HCT116 (cell line): Measurements from ENCODE around the gene ALPP. TPM values are rescaled to one million over a fixed set of nuclear protein-coding genes. Genes with fewer than 3 reads are reported as not detected.

Experiments used
- ATAC-seq: fragments of 200-7000 bp; cut with Tn5 transposase; 2 replicates; pipeline ENCODE4 v1.9.1; 2020; ENCODE audit warnings: mild to moderate bottlenecking, moderate library complexity
- BruUV-seq: library from RNA; stranded (reverse); fragments of 400-500 nt; replicated peaks from 2 replicates; lab custom pipeline; 2021; lab: Mats Ljungman, UMichigan
- CTCF ChIA-PET: fragments of 300-600 bp; sonication (Branson Sonifier 250); formaldehyde crosslinking; loops from one replicate; lab custom pipeline; 2021; ENCODE audit warnings: antibody characterized with exemption; lab: Charles Lee
- POLR2A ChIA-PET: fragments of 300-600, 350-600 bp; sonication (Branson Sonifier 250); formaldehyde crosslinking; loops from one replicate; lab custom pipeline; 2021; ENCODE audit warnings: antibody characterized with exemption; lab: Charles Lee
- RAD21 ChIA-PET, 2 experiments: fragments of 300-600 bp; sonication (Branson Sonifier 250); formaldehyde crosslinking; loops; one replicate each; lab custom pipeline; 2023; ENCODE audit warnings: low total read pairs in 2 of 2; ENCODE audit not compliant: uncharacterized antibody in 2 of 2, unreplicated experiment in 2 of 2, low non-redundant PET in 1 of 2; lab: Charles Lee
- DNase-seq: peaks from one replicate; pipeline ENCODE4 v3.0.0-alpha.2; 2010; ENCODE audit warnings: low read depth, low spot score
- H2AFZ ChIP-seq: fragments of 200-600 bp; shearing (Covaris generic), sonication (generic); 2 replicates; pipeline ENCODE4 v1.6.1; 2017; ENCODE audit warnings: low read depth, mixed run types, mixed read lengths, antibody characterized with exemption, low read length; ENCODE audit not compliant: poor library complexity, severe bottlenecking
- H3K27ac ChIP-seq: 2 replicates; pipeline ENCODE4 v1.5.1; 2012; ENCODE audit warnings: low read depth, low read length
- H3K27me3 ChIP-seq: fragments of 200-600 bp; sonication (generic); 2 replicates; pipeline ENCODE4 v1.6.1; 2016; ENCODE audit warnings: mixed run types, low read length, mixed read lengths; ENCODE audit not compliant: insufficient read depth
- H3K36me3 ChIP-seq, 2 experiments: fragments of 200-500 bp in 1 of 2; fragments of 200-600 bp in 1 of 2; sonication (Bioruptor generic) in 1 of 2; sonication (generic) in 1 of 2; 2 replicates each; pipeline versions ENCODE4 v1.5.1 to v1.6.1; 2014 to 2016; ENCODE audit warnings: low read length in 2 of 2, inconsistent platforms in 1 of 2, mixed read lengths in 1 of 2, mixed run types in 1 of 2; ENCODE audit not compliant: insufficient read depth in 2 of 2, control insufficient read depth in 1 of 2
- H3K4me1 ChIP-seq, 2 experiments: fragments of 200-600 bp in 1 of 2; sonication (generic) in 1 of 2; 2 replicates each; pipeline versions ENCODE4 v1.5.1 to v1.6.1; 2012 to 2017; ENCODE audit warnings: low read length in 2 of 2, inconsistent platforms in 1 of 2, mild to moderate bottlenecking in 1 of 2, mixed read lengths in 1 of 2, mixed run types in 1 of 2, moderate library complexity in 1 of 2; ENCODE audit not compliant: insufficient read depth in 2 of 2, control insufficient read depth in 1 of 2
- H3K4me2 ChIP-seq: fragments of 200-600 bp; sonication (generic); 2 replicates; pipeline ENCODE4 v1.6.1; 2017; ENCODE audit warnings: mixed run types, low read length, mixed read lengths
- H3K4me3 ChIP-seq, 2 experiments: fragments of 200-600 bp in 1 of 2; sonication (generic) in 1 of 2; replicated peaks in 1 of 2; 2 replicates each; pipeline ENCODE4 v1.5.1; 2011 to 2016; ENCODE audit warnings: low read length in 2 of 2, control low read depth in 1 of 2, low read depth in 1 of 2, mild to moderate bottlenecking in 1 of 2, mixed read lengths in 1 of 2, mixed run types in 1 of 2
- H3K79me2 ChIP-seq: fragments of 200-600 bp; sonication (generic); 2 replicates; pipeline ENCODE4 v1.6.1; 2017; ENCODE audit warnings: mild to moderate bottlenecking, mixed run types, low read length, moderate library complexity, mixed read lengths; ENCODE audit not compliant: insufficient read depth
- H3K9ac ChIP-seq: fragments of 200-600 bp; sonication (generic); 2 replicates; pipeline ENCODE4 v1.6.1; 2016; ENCODE audit warnings: low read length, mixed read lengths
- H3K9me2 ChIP-seq: fragments of 200-600 bp; sonication (generic), shearing (Covaris generic); 2 replicates; pipeline ENCODE4 v1.6.1; 2017; ENCODE audit warnings: mixed run types, mild to moderate bottlenecking, moderate library complexity; ENCODE audit not compliant: insufficient read depth
- H3K9me3 ChIP-seq, 2 experiments: fragments of 200-500 bp in 1 of 2; fragments of 200-600 bp in 1 of 2; sonication (Bioruptor generic) in 1 of 2; sonication (generic) in 1 of 2; 2 replicates each; pipeline ENCODE4 v1.6.1; 2014 to 2017; ENCODE audit warnings: low read length in 2 of 2, mixed read lengths in 2 of 2, inconsistent platforms in 1 of 2, low read depth in 1 of 2, mild to moderate bottlenecking in 1 of 2, mixed run types in 1 of 2, moderate library complexity in 1 of 2; ENCODE audit not compliant: control insufficient read depth in 1 of 2, insufficient read depth in 1 of 2
- H4K20me1 ChIP-seq: fragments of 200-600 bp; sonication (generic), shearing (Covaris generic); 2 replicates; pipeline ENCODE4 v1.6.1; 2017; ENCODE audit warnings: mixed run types, mild to moderate bottlenecking, moderate library complexity; ENCODE audit not compliant: insufficient read depth
- CBX3 ChIP-seq: IDR thresholded peaks from 2 replicates; pipeline ENCODE4 v1.6.1; 2012; ENCODE audit warnings: low read depth
- CTCF ChIP-seq, 3 experiments: fragments of 200-600 bp in 1 of 3; sonication (generic) in 1 of 3; IDR thresholded peaks in 2 of 3; conservative IDR thresholded peaks in 1 of 3; 2 replicates each; pipeline ENCODE4 v1.5.1; 2012 to 2017; ENCODE audit warnings: low read depth in 2 of 3, low read length in 2 of 3, antibody characterized with exemption in 1 of 3, borderline replicate concordance in 1 of 3, control low read depth in 1 of 3, mild to moderate bottlenecking in 1 of 3, mixed read lengths in 1 of 3, mixed run types in 1 of 3, moderate library complexity in 1 of 3; ENCODE audit not compliant: insufficient read depth in 1 of 3
- EGR1 ChIP-seq: IDR thresholded peaks from 2 replicates; pipeline ENCODE4 v1.6.1; 2012; ENCODE audit warnings: low read depth
- FOSL1 ChIP-seq: IDR thresholded peaks from 2 replicates; pipeline ENCODE4 v1.6.1; 2012; ENCODE audit warnings: low read depth
- JUND ChIP-seq: IDR thresholded peaks from 2 replicates; pipeline ENCODE4 v1.6.1; 2012
- MAX ChIP-seq: IDR thresholded peaks from 2 replicates; pipeline ENCODE4 v1.6.1; 2012
- REST ChIP-seq: IDR thresholded peaks from 2 replicates; pipeline ENCODE4 v1.6.1; 2012; ENCODE audit warnings: low read depth
- SP1 ChIP-seq: IDR thresholded peaks from 2 replicates; pipeline ENCODE4 v1.6.1; 2012; ENCODE audit warnings: low read depth
- SRF ChIP-seq: IDR thresholded peaks from 2 replicates; pipeline ENCODE4 v1.6.1; 2012; ENCODE audit warnings: low read depth
- YY1 ChIP-seq: IDR thresholded peaks from 2 replicates; pipeline ENCODE4 v1.6.1; 2011; ENCODE audit warnings: low read length, low read depth, moderate library complexity, mild to moderate bottlenecking; ENCODE audit not compliant: insufficient replicate concordance; ENCODE audit errors: extremely low read depth
- ZBTB33 ChIP-seq: IDR thresholded peaks from 2 replicates; pipeline ENCODE4 v1.6.1; 2011; ENCODE audit warnings: mild to moderate bottlenecking, low read length, moderate library complexity; ENCODE audit not compliant: insufficient replicate concordance; ENCODE audit errors: extremely low read depth
- ZFX ChIP-seq: fragments of 450-650 bp; IDR thresholded peaks from 2 replicates; pipeline ENCODE4 v1.6.1; 2017
- ZNF274 ChIP-seq: fragments of 200-500 bp; sonication (Bioruptor generic); IDR thresholded peaks from 2 replicates; pipeline ENCODE4 v1.6.1; 2014; ENCODE audit warnings: mild to moderate bottlenecking, low read depth, low read length, inconsistent platforms
- intact Hi-C: fragments of 100-400 bp; cut with micrococcal nuclease; formaldehyde crosslinking; loops from 2 replicates; pipeline ENCODE4 v1.10.0; 2022
- total RNA-seq: library from RNA; stranded (reverse); gene quantifications from one replicate; pipeline ENCODE4 v1.2.1, GENCODE V29; 2021; ENCODE audit not compliant: unreplicated experiment

The ALPP gene
- total RNA-seq, 1 experiment from 2014 or later, result 0.34 TPM

GRCh38 chr2:232353660-232354059 lies 24.9 kb upstream of the ALPP start:
- no peak overlapping the region for H3K4me2 ChIP-seq
- ChIA-PET POLR2A (no interaction called here), CTCF (interaction anchor here (1.1 kb wide), 1 partner anchor 453 kb away, joined by 3 read pairs; no protein-coding TSS in a partner anchor), RAD21 (no interaction called here)
- H3K4me3 ChIP-seq, result no peak overlapping the region
- H3K9me2 ChIP-seq, result no peaks in the 10 kb centered on the region
- no TSS peak for BruUV-seq
- H3K36me3 ChIP-seq, result no peaks in the 10 kb centered on the region
- H4K20me1 ChIP-seq, result no peaks in the 10 kb centered on the region
- intact Hi-C loops, result no loop called here
- no peak overlapping the region for H2AFZ ChIP-seq
- no peaks in the 10 kb centered on the region for H3K9me3 ChIP-seq
- H3K27me3 ChIP-seq, result no peaks in the 10 kb centered on the region
- DNase-seq (no peak), ATAC-seq (no peak)
- H3K4me1 ChIP-seq, result peaks cover 5 to 10% of the 10 kb centered on the region in 2 experiments; a peak in 1 of 4 replicates
- no peak overlapping the region for H3K27ac ChIP-seq
- no peaks in the 10 kb centered on the region for H3K79me2 ChIP-seq
- TF ChIP-seq CBX3, result no peak
- TF ChIP-seq FOSL1, result no peak
- no peak for TF ChIP-seq SRF
- no peak for TF ChIP-seq EGR1
- H3K9ac ChIP-seq, result no peak overlapping the region

GRCh38 chr2:232354069-232354468 lies 24.5 kb upstream of the ALPP start:
- H3K4me1 ChIP-seq, result peaks cover 1 to 6% of the 10 kb centered on the region in 2 experiments; a peak in 1 of 4 replicates
- no peak overlapping the region for H3K4me3 ChIP-seq
- no peaks in the 10 kb centered on the region for H3K27me3 ChIP-seq
- CTCF ChIA-PET, result no interaction called here
- H2AFZ ChIP-seq, result no peak overlapping the region
- no peaks in the 10 kb centered on the region for H3K9me3 ChIP-seq
- no peaks in the 10 kb centered on the region for H3K36me3 ChIP-seq
- RAD21 ChIA-PET, result no interaction called here
- no peak overlapping the region for H3K4me2 ChIP-seq
- H3K9me2 ChIP-seq, result no peaks in the 10 kb centered on the region
- POLR2A ChIA-PET, result no interaction called here
- DNase-seq (no peak), ATAC-seq (no peak; the same call in 1 of the 2 replicates)
- H3K9ac ChIP-seq, result no peak overlapping the region
- no TSS peak for BruUV-seq
- H4K20me1 ChIP-seq, result no peaks in the 10 kb centered on the region
- no peaks in the 10 kb centered on the region for H3K79me2 ChIP-seq
- intact Hi-C loops, result no loop called here
- no peak overlapping the region for H3K27ac ChIP-seq
- TF ChIP-seq CBX3, result no peak
- TF ChIP-seq FOSL1, result no peak
- no peak for TF ChIP-seq EGR1
- TF ChIP-seq ZFX, result no peak
- TF ChIP-seq MAX, result no peak
- no peak for TF ChIP-seq ZBTB33
- no peak for TF ChIP-seq REST
- no peak for TF ChIP-seq YY1
- no peak for TF ChIP-seq SP1
- no peak for TF ChIP-seq CTCF (IDR thresholded peaks at IDR 0.05 in 2 of 3, conservative IDR thresholded peaks at IDR 0.05 in 1 of 3; ENCODE audit: borderline replicate concordance in 1 of 3, insufficient read depth in 1 of 3, low read depth in 2 of 3, low read length in 2 of 3)
- TF ChIP-seq ZNF274, result no peak
- TF ChIP-seq JUND, result no peak
